Heart left ventricle (tissue), 13 donors: ENCODE results near the gene MIS12.

Experiments
- POLR2A ChIP-seq, 2 donors: fragments of 450-650 bp; IDR thresholded peaks; one replicate each; pipeline ENCODE4 v1.6.1; 2017; ENCODE audit warnings: antibody characterized with exemption in 2 of 2, mild to moderate bottlenecking in 2 of 2, moderate library complexity in 2 of 2
- TF ChIP-seq, protein P1 (sequence below), 12 donors: fragments of 200-600 bp; sonication (generic) in 4 of 12; IDR thresholded peaks; one replicate each; pipeline versions ENCODE4 v1.5.0 to v1.8.0; 2018 to 2022; ENCODE audit warnings: antibody characterized with exemption in 12 of 12, mild to moderate bottlenecking in 5 of 12
- donor health status: ischemic (EF 13 %, LVEDD 7.1; RV severe dilation, severe dysfunction).
- donor health status: DM: no; HTN: yes; CAD: no.
- donor health status: DM: no; HTN: no; CAD: no.
- donor health status: ischemic (EF 25% LVEDD 6.9; RV normal size, moderate dysfunction).
- donor health status: ischemic (EF 25% LVEDD 5.7; RV mildly dilated, moderate dysfunction).
- donor health status: ischemic (EF 35%, LVEDD 5.7; RV mildly dilated, moderate dysfunction).
- donor health status: nonischemic (EF 11% LVEDD 7.7; RV severe dilation, severe dysfunction).
- donor health status: DM: yes; HTN: yes; CAD: no.
- donor health status: PGD.
- donor health status: ischemic (EF 29% LVEDD 5.4; RV normal size, mild dysfunction).
- donor health status: nonischemic (EF 23%, LVEDD 6.1; RV moderate dilation, normal function).

- TF ChIP-seq, protein P1, sequence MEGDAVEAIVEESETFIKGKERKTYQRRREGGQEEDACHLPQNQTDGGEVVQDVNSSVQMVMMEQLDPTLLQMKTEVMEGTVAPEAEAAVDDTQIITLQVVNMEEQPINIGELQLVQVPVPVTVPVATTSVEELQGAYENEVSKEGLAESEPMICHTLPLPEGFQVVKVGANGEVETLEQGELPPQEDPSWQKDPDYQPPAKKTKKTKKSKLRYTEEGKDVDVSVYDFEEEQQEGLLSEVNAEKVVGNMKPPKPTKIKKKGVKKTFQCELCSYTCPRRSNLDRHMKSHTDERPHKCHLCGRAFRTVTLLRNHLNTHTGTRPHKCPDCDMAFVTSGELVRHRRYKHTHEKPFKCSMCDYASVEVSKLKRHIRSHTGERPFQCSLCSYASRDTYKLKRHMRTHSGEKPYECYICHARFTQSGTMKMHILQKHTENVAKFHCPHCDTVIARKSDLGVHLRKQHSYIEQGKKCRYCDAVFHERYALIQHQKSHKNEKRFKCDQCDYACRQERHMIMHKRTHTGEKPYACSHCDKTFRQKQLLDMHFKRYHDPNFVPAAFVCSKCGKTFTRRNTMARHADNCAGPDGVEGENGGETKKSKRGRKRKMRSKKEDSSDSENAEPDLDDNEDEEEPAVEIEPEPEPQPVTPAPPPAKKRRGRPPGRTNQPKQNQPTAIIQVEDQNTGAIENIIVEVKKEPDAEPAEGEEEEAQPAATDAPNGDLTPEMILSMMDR (IDR thresholded peaks at IDR 0.05): no peak
- TF ChIP-seq POLR2A (IDR thresholded peaks at IDR 0.05): no peak
Measured at GRCh38 chr17:5526821-5527598, 40.6 kb downstream of the MIS12 start.
